GM23338 (cell line): ENCODE results near the gene CDH4. TPM values are rescaled to one million over a fixed set of nuclear protein-coding genes. Genes with fewer than 3 reads are reported as not detected.

Source experiments
- CREB1 ChIP-seq: fragments of 250-450 bp; sonication (Bioruptor Pico); IDR thresholded peaks from 2 replicates; pipeline ENCODE4 v1.5.0; 2020; ENCODE audit warnings: low read depth, mild to moderate bottlenecking, moderate library complexity
- EZH2 ChIP-seq: fragments of 200-600 bp; sonication (generic); IDR thresholded peaks from one replicate; pipeline ENCODE4 v1.8.0; 2017; ENCODE audit warnings: antibody characterized with exemption, mild to moderate bottlenecking, low read depth; ENCODE audit not compliant: unreplicated experiment
- JUNB ChIP-seq: IDR thresholded peaks from one replicate; pipeline ENCODE4 v1.6.1; 2016; ENCODE audit warnings: antibody characterized with exemption; ENCODE audit not compliant: unreplicated experiment
- REST ChIP-seq: IDR thresholded peaks from one replicate; pipeline ENCODE4 v1.6.1; 2018; ENCODE audit warnings: antibody characterized with exemption; ENCODE audit not compliant: unreplicated experiment
- STAT1 ChIP-seq: IDR thresholded peaks from one replicate; pipeline ENCODE4 v1.6.1; 2016; ENCODE audit warnings: antibody characterized with exemption; ENCODE audit not compliant: unreplicated experiment
- ZNF331 ChIP-seq: fragments of 250-450 bp; sonication (Bioruptor Pico); IDR thresholded peaks from 2 replicates; pipeline ENCODE4 v1.5.0; 2020; ENCODE audit warnings: low read depth, mild to moderate bottlenecking, moderate library complexity
- ZNF462 ChIP-seq: fragments of 250-450 bp; sonication (Bioruptor Pico); IDR thresholded peaks from 2 replicates; pipeline ENCODE4 v1.5.0; 2020; ENCODE audit warnings: mild to moderate bottlenecking, moderate library complexity
- polyA plus RNA-seq: library from polyadenylated mRNA; unstranded; fragments of >200 nt; fragmentation: Nextera tagmentation; extraction: Ambion mirVana; gene quantifications from 2 replicates; pipeline ENCODE4 v1.2.1, GENCODE V29; 2016
- total RNA-seq: library from RNA; depleted of rRNA; stranded (reverse); fragments of >200 nt; shearing (Covaris generic); gene quantifications from 2 replicates; pipeline ENCODE4 v1.2.3, GENCODE V29; 2014
- TF ChIP-seq, protein P1 (sequence below): IDR thresholded peaks from 2 replicates; pipeline ENCODE4 v1.6.1; 2016; ENCODE audit warnings: antibody characterized with exemption
- TF ChIP-seq, protein P2 (sequence below), 2 experiments: fragments of 200-600 bp in 1 of 2; sonication (generic) in 1 of 2; conservative IDR thresholded peaks; 2 replicates each; pipeline versions ENCODE4 v1.5.1 to v1.6.1; 2016 to 2017; ENCODE audit warnings: antibody characterized with exemption in 2 of 2, low read depth in 2 of 2, mild to moderate bottlenecking in 2 of 2, moderate library complexity in 1 of 2

The CDH4 gene
- total and polyA plus RNA-seq, 2 experiments from 2014 or later, result 1.2 to 4.2 TPM

DNA sequence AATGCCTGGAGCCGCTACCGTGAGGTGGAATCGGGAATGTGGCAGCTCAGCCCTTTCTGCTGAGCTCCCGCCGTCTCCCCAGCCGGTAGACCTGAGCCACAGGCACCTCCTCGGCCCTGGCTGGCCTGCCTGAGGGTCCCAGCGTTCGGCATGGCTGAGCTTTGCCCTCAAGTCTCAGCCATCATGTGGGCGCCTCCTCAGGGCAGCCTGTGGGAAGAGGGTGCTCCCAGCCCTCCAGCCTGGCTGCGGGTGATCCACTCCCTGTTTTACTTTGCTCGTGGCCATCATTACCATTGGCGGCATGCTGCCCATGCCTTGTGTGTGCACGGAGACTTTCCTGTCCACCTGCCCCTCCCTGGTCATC lies 329.7 kb downstream of the CDH4 start (continued):
- TF ChIP-seq ZNF462 (no peak), REST (no peak), STAT1 (no peak), ZNF331 (CRISPR knock-in tag) (no peak), EZH2 (no peak), JUNB (no peak), CREB1 (CRISPR knock-in tag) (no peak)
- TF ChIP-seq, protein P1, sequence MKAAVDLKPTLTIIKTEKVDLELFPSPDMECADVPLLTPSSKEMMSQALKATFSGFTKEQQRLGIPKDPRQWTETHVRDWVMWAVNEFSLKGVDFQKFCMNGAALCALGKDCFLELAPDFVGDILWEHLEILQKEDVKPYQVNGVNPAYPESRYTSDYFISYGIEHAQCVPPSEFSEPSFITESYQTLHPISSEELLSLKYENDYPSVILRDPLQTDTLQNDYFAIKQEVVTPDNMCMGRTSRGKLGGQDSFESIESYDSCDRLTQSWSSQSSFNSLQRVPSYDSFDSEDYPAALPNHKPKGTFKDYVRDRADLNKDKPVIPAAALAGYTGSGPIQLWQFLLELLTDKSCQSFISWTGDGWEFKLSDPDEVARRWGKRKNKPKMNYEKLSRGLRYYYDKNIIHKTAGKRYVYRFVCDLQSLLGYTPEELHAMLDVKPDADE, result no peak
- TF ChIP-seq, protein P2, sequence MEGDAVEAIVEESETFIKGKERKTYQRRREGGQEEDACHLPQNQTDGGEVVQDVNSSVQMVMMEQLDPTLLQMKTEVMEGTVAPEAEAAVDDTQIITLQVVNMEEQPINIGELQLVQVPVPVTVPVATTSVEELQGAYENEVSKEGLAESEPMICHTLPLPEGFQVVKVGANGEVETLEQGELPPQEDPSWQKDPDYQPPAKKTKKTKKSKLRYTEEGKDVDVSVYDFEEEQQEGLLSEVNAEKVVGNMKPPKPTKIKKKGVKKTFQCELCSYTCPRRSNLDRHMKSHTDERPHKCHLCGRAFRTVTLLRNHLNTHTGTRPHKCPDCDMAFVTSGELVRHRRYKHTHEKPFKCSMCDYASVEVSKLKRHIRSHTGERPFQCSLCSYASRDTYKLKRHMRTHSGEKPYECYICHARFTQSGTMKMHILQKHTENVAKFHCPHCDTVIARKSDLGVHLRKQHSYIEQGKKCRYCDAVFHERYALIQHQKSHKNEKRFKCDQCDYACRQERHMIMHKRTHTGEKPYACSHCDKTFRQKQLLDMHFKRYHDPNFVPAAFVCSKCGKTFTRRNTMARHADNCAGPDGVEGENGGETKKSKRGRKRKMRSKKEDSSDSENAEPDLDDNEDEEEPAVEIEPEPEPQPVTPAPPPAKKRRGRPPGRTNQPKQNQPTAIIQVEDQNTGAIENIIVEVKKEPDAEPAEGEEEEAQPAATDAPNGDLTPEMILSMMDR (conservative IDR thresholded peaks at IDR 0.05; ENCODE audit: low read depth in 2 of 2), result no peak
